HEK293 (cell line): ENCODE measurements around the gene RDH16.

Experiments used
- BCL11B ChIP-seq: fragments of 450-650 bp; formaldehyde crosslinking; IDR thresholded peaks from 2 replicates; pipeline ENCODE4 v1.5.1; 2016; ENCODE audit warnings: low read depth, missing biosample characterization, missing genetic modification characterization
- CTCF ChIP-seq: fragments of 450-650 bp; formaldehyde crosslinking; IDR thresholded peaks from 2 replicates; pipeline ENCODE4 v1.5.1; 2016; ENCODE audit warnings: missing biosample characterization, missing genetic modification characterization
- PBX3 ChIP-seq: sonication (generic); formaldehyde crosslinking; IDR thresholded peaks from 2 replicates; pipeline ENCODE4 v1.8.1; 2022; ENCODE audit warnings: mild to moderate bottlenecking, moderate library complexity, missing genetic modification reagents
- PRDM2 ChIP-seq: fragments of 450-650 bp; formaldehyde crosslinking; IDR thresholded peaks from 2 replicates; pipeline ENCODE4 v1.5.1; 2016; ENCODE audit warnings: missing biosample characterization, missing genetic modification characterization, borderline replicate concordance
- REST ChIP-seq: fragments of 450-650 bp; formaldehyde crosslinking; IDR thresholded peaks from 2 replicates; pipeline ENCODE4 v1.5.1; 2016; ENCODE audit warnings: missing biosample characterization, missing genetic modification characterization
- SP7 ChIP-seq: fragments of 450-650 bp; formaldehyde crosslinking; IDR thresholded peaks from 2 replicates; pipeline ENCODE4 v1.5.1; 2016; ENCODE audit warnings: missing biosample characterization, missing genetic modification characterization
- TCF7L2 ChIP-seq: IDR thresholded peaks from 2 replicates; pipeline ENCODE4 v1.6.1; 2011; ENCODE audit warnings: low read depth, mild to moderate bottlenecking, inconsistent platforms, low read length, moderate library complexity, borderline replicate concordance
- ZFHX2 ChIP-seq: fragments of 450-650 bp; formaldehyde crosslinking; conservative IDR thresholded peaks from 2 replicates; pipeline ENCODE4 v1.5.1; 2016; ENCODE audit warnings: missing biosample characterization, missing genetic modification characterization
- ZNF274 ChIP-seq, 2 experiments: fragments of 200-500 bp in 1 of 2; fragments of 450-650 bp in 1 of 2; sonication (Bioruptor generic) in 1 of 2; formaldehyde crosslinking in 1 of 2; IDR thresholded peaks; 2 replicates each; pipeline versions ENCODE4 v1.5.1 to v1.6.1; 2014 to 2016; ENCODE audit warnings: borderline replicate concordance in 1 of 2, inconsistent platforms in 1 of 2, low read length in 1 of 2, missing biosample characterization in 1 of 2, missing genetic modification characterization in 1 of 2
- ZNF48 ChIP-seq: fragments of 450-650 bp; formaldehyde crosslinking; IDR thresholded peaks from 2 replicates; pipeline ENCODE4 v1.5.1; 2016; ENCODE audit warnings: missing biosample characterization, missing genetic modification characterization
- ZNF558 ChIP-seq: fragments of 450-650 bp; formaldehyde crosslinking; IDR thresholded peaks from 2 replicates; pipeline ENCODE4 v1.5.1; 2016; ENCODE audit warnings: missing biosample characterization, missing genetic modification characterization
- ZNF660 ChIP-seq: fragments of 450-650 bp; IDR thresholded peaks from 2 replicates; pipeline ENCODE4 v1.5.1; 2018; ENCODE audit warnings: missing biosample characterization, mild to moderate bottlenecking, missing genetic modification characterization

- TF ChIP-seq CTCF (tag by site-specific recombination) (no peak), ZNF558 (tag by site-specific recombination) (no peak), PRDM2 (no peak), PBX3 (CRISPR knock-in tag) (no peak), TCF7L2 (no peak), REST (no peak), ZNF48 (tag by site-specific recombination) (no peak), ZNF274 (IDR thresholded peaks at IDR 0.05; ENCODE audit: low read length) (no peak), ZNF274 (tag by site-specific recombination; IDR thresholded peaks at IDR 0.05; ENCODE audit: borderline replicate concordance) (no peak), SP7 (no peak), ZFHX2 (tag by site-specific recombination) (no peak), ZNF660 (no peak), BCL11B (tag by site-specific recombination) (no peak)
Measured at GRCh38 chr12:56932867-56933266, 24.5 kb downstream of the RDH16 start.
